GM23248 (cell line): ENCODE results near the gene FAM81A.

ENCODE experiments used
- EZH2 ChIP-seq: fragments of 200-600 bp; sonication (generic); IDR thresholded peaks from 2 replicates; pipeline ENCODE4 v1.6.1; 2018; ENCODE audit warnings: antibody characterized with exemption, mild to moderate bottlenecking; ENCODE audit not compliant: insufficient read depth, poor library complexity, severe bottlenecking
- EZH2phosphoT487 ChIP-seq: fragments of 200-600 bp; sonication (generic); IDR thresholded peaks from 2 replicates; pipeline ENCODE4 v1.6.1; 2018; ENCODE audit warnings: antibody characterized with exemption, moderate library complexity, mild to moderate bottlenecking, low read depth; ENCODE audit not compliant: insufficient read depth

- no peak for TF ChIP-seq EZH2
- TF ChIP-seq EZH2phosphoT487: no peak
These were observed 41.3 kb upstream of the FAM81A start for GRCh38 chr15:59396679-59397078.
